IMR-90 (cell line): ENCODE results near the gene CNPY1. TPM values are rescaled to one million over a fixed set of nuclear protein-coding genes. Genes with fewer than 3 reads are reported as not detected.

Experiments used
- ATAC-seq: fragments of 200-7000 bp; cut with Tn5 transposase; 2 replicates; pipeline ENCODE4 v1.9.1; 2020; ENCODE audit warnings: low read depth, mild to moderate bottlenecking, moderate library complexity
- BruUV-seq: library from RNA; stranded (reverse); fragments of 400-500 nt; replicated peaks from 2 replicates; lab custom pipeline; 2021; lab: Mats Ljungman, UMichigan
- CTCF ChIA-PET: fragments of 300-600 bp; formaldehyde crosslinking; extraction: SDS; loops from one replicate; lab custom pipeline; 2021; ENCODE audit warnings: antibody characterized with exemption; lab: Yijun Ruan, JAX
- POLR2A ChIA-PET: fragments of 300-600 bp; sonication (Branson Sonifier 250); formaldehyde crosslinking; loops from one replicate; lab custom pipeline; 2022; ENCODE audit warnings: antibody characterized with exemption; ENCODE audit not compliant: unreplicated experiment; lab: Charles Lee
- DNase-seq: peaks from one replicate; pipeline ENCODE4 v3.0.0; 2013
- H2AFZ ChIP-seq: replicated peaks from 2 replicates; pipeline ENCODE3; 2013; ENCODE audit warnings: low read length, mild to moderate bottlenecking; ENCODE audit not compliant: poor library complexity
- H2AK5ac ChIP-seq: 2 replicates; pipeline ENCODE4 v1.6.1; 2013; ENCODE audit warnings: low read depth, low read length, inconsistent platforms
- H2AK9ac ChIP-seq: replicated peaks from 2 replicates; pipeline ENCODE3; 2013; ENCODE audit warnings: mild to moderate bottlenecking, low read depth, low read length, moderate library complexity; ENCODE audit not compliant: poor library complexity
- H2BK120ac ChIP-seq: 2 replicates; pipeline ENCODE4 v1.6.1; 2013; ENCODE audit warnings: low read depth, low read length, inconsistent platforms
- H2BK15ac ChIP-seq: 3 replicates; pipeline ENCODE4 v1.6.1; 2013; ENCODE audit warnings: low read depth, low read length, inconsistent platforms
- H2BK20ac ChIP-seq: 2 replicates; pipeline ENCODE4 v1.6.1; 2013; ENCODE audit warnings: low read depth, mild to moderate bottlenecking, inconsistent platforms, low read length, moderate library complexity
- H2BK5ac ChIP-seq: 2 replicates; pipeline ENCODE4 v1.6.1; 2013; ENCODE audit warnings: mild to moderate bottlenecking, low read depth, low read length, inconsistent platforms; ENCODE audit not compliant: poor library complexity, severe bottlenecking
- H3K14ac ChIP-seq: replicated peaks from 2 replicates; pipeline ENCODE4 v1.6.1; 2013; ENCODE audit warnings: low read depth, low read length, inconsistent platforms
- H3K18ac ChIP-seq: 2 replicates; pipeline ENCODE4 v1.6.1; 2013; ENCODE audit warnings: low read depth, low read length, control low read depth
- H3K23ac ChIP-seq: 2 replicates; pipeline ENCODE4 v1.6.1; 2013; ENCODE audit warnings: low read depth, low read length, inconsistent platforms
- H3K27ac ChIP-seq: 2 replicates; pipeline ENCODE4 v1.5.1; 2013; ENCODE audit warnings: mild to moderate bottlenecking, control low read depth, low read length; ENCODE audit not compliant: insufficient read depth
- H3K27me3 ChIP-seq: 2 replicates; pipeline ENCODE4 v1.6.1; 2013; ENCODE audit warnings: low read length; ENCODE audit not compliant: control insufficient read depth, insufficient read depth
- H3K36me3 ChIP-seq: 2 replicates; pipeline ENCODE4 v1.6.1; 2013; ENCODE audit warnings: low read length, mixed read lengths; ENCODE audit not compliant: control insufficient read depth, insufficient read depth
- H3K4ac ChIP-seq: 2 replicates; pipeline ENCODE4 v1.6.1; 2013; ENCODE audit warnings: low read depth, low read length, inconsistent platforms
- H3K4me1 ChIP-seq: 2 replicates; pipeline ENCODE4 v1.6.1; 2013; ENCODE audit warnings: low read length, mixed read lengths; ENCODE audit not compliant: control insufficient read depth, insufficient read depth
- H3K4me2 ChIP-seq: 2 replicates; pipeline ENCODE4 v1.6.1; 2013; ENCODE audit warnings: low read depth, mild to moderate bottlenecking, control low read depth, low read length, moderate library complexity
- H3K4me3 ChIP-seq: 2 replicates; pipeline ENCODE4 v1.5.1; 2013; ENCODE audit warnings: low read depth, mild to moderate bottlenecking, control low read depth, low read length, moderate library complexity; ENCODE audit not compliant: insufficient read depth
- H3K56ac ChIP-seq: 2 replicates; pipeline ENCODE4 v1.6.1; 2013; ENCODE audit warnings: low read length, inconsistent platforms; ENCODE audit not compliant: insufficient read depth; ENCODE audit errors: extremely low read depth
- H3K79me1 ChIP-seq, 2 experiments: 2 replicates each; pipeline ENCODE4 v1.6.1; 2013; ENCODE audit warnings: low read length in 2 of 2, inconsistent platforms in 1 of 2, low read depth in 1 of 2
- H3K9ac ChIP-seq: 2 replicates; pipeline ENCODE4 v1.6.1; 2013; ENCODE audit warnings: low read depth, low read length, control low read depth
- H3K9me1 ChIP-seq: 2 replicates; pipeline ENCODE4 v1.6.1; 2013; ENCODE audit warnings: low read length, inconsistent platforms; ENCODE audit not compliant: insufficient read depth
- H3K9me3 ChIP-seq: 2 replicates; pipeline ENCODE4 v1.6.1; 2013; ENCODE audit warnings: low read length; ENCODE audit not compliant: control insufficient read depth, insufficient read depth
- H4K20me1 ChIP-seq: 2 replicates; pipeline ENCODE4 v1.6.1; 2013; ENCODE audit warnings: low read length, inconsistent platforms; ENCODE audit not compliant: insufficient read depth
- H4K5ac ChIP-seq: 2 replicates; pipeline ENCODE4 v1.6.1; 2013; ENCODE audit warnings: mild to moderate bottlenecking, low read depth, low read length, control low read depth
- H4K8ac ChIP-seq, 2 experiments: 2 replicates each; pipeline ENCODE4 v1.6.1; 2013; ENCODE audit warnings: low read depth in 2 of 2, low read length in 2 of 2, control low read depth in 1 of 2, inconsistent platforms in 1 of 2
- H4K91ac ChIP-seq: 2 replicates; pipeline ENCODE4 v1.6.1; 2013; ENCODE audit warnings: low read depth, low read length, inconsistent platforms; ENCODE audit not compliant: insufficient read depth
- BHLHE40 ChIP-seq: fragments of 150-350 bp; IDR thresholded peaks from 2 replicates; pipeline ENCODE4 v1.6.1; 2016; ENCODE audit warnings: mild to moderate bottlenecking, low read depth, low read length
- CEBPB ChIP-seq: IDR thresholded peaks from 2 replicates; pipeline ENCODE4 v1.6.1; 2012; ENCODE audit warnings: low read depth, low read length, improper control_type of control experiment
- CTCF ChIP-seq: conservative IDR thresholded peaks from 2 replicates; pipeline ENCODE4 v1.5.1; 2012; ENCODE audit warnings: mild to moderate bottlenecking, low read depth, low read length, improper control_type of control experiment
- MAFK ChIP-seq: IDR thresholded peaks from 2 replicates; pipeline ENCODE4 v1.6.1; 2012; ENCODE audit warnings: low read depth, low read length, improper control_type of control experiment
- MAZ ChIP-seq: IDR thresholded peaks from 2 replicates; pipeline ENCODE4 v1.6.1; 2012; ENCODE audit warnings: low read depth, mild to moderate bottlenecking, low read length, improper control_type of control experiment, moderate library complexity, borderline replicate concordance
- POLR2A ChIP-seq: IDR thresholded peaks from 2 replicates; pipeline ENCODE4 v1.6.1; 2012; ENCODE audit warnings: mild to moderate bottlenecking, low read depth, low read length
- RAD21 ChIP-seq: IDR thresholded peaks from 2 replicates; pipeline ENCODE4 v1.6.1; 2012; ENCODE audit warnings: low read length, improper control_type of control experiment
- RFX5 ChIP-seq: IDR thresholded peaks from 2 replicates; pipeline ENCODE4 v1.8.0; 2012; ENCODE audit warnings: low read depth, mild to moderate bottlenecking, low read length, moderate library complexity
- SMC3 ChIP-seq: fragments of 150-350 bp; IDR thresholded peaks from 2 replicates; pipeline ENCODE4 v1.6.1; 2016; ENCODE audit warnings: low read depth, mild to moderate bottlenecking, antibody characterized with exemption, low read length, moderate library complexity
- WGBS, 2 experiments: methylation state at CpG; one replicate each; pipeline versions ENCODE4 v1.1.5 to v1.1.7; 2013; ENCODE audit warnings: missing lambda C conversion rate in 2 of 2; ENCODE audit not compliant: insufficient read length in 1 of 2; ENCODE audit errors: extremely low coverage in 2 of 2; 5-methylcytosine and 5-hydroxymethylcytosine counted together
- dilution Hi-C: fragments of 300-500 bp; cut with HindIII; formaldehyde crosslinking; loops from one replicate; pipeline ENCODE4 v1.14.3; 2018; ENCODE audit warnings: low sequenced_read_pairs; ENCODE audit not compliant: unreplicated experiment
- in situ Hi-C: fragments of 300-500 bp; cut with MboI; formaldehyde crosslinking; loops from 3 replicates; pipeline ENCODE4 v1.14.3; 2019; ENCODE audit warnings: low sequenced_read_pairs, inconsistent platforms, mixed read lengths
- intact Hi-C: fragments of 100-400 bp; cut with micrococcal nuclease; formaldehyde crosslinking; loops from 2 replicates; pipeline ENCODE4 v1.10.0; 2022
- polyA plus RNA-seq, 3 experiments: library from polyadenylated mRNA; depleted of rRNA; stranded (reverse); fragments of >200 nt; gene quantifications; 2 replicates each; pipeline ENCODE4 v1.2.3, GENCODE V29; 2012; ENCODE audit warnings: low replicate concordance in 1 of 3
- total RNA-seq: library from RNA; depleted of rRNA; stranded (reverse); fragments of >200 nt; gene quantifications from 2 replicates; pipeline ENCODE4 v1.2.3, GENCODE V29; 2012

Gene CNPY1
- total and polyA plus RNA-seq, 2 of the 4 experiments (the other 2 are of a cell fraction) = not detected

GRCh38 chr7:155570171-155570958 is 24.0 kb upstream of the CNPY1 start:
- Histone ChIP-seq H3K4me2 (no peak overlapping the region), H3K9me3 (no peaks in the 10 kb centered on the region), H2BK5ac (no peak overlapping the region), H3K27me3 (no peaks in the 10 kb centered on the region; the same call in 1 of the 2 replicates), H3K4me3 (no peak overlapping the region), H2BK15ac (no peak overlapping the region), H2AFZ (no peak overlapping the region), H3K4me1 (no peaks in the 10 kb centered on the region), H4K8ac (no peak overlapping the region), H4K91ac (no peak overlapping the region), H3K18ac (no peak overlapping the region), H3K9ac (no peak overlapping the region), H3K79me1 (no peaks in the 10 kb centered on the region), H3K9me1 (no peaks in the 10 kb centered on the region), H2BK120ac (no peak overlapping the region), H3K14ac (no peak overlapping the region), H3K36me3 (no peaks in the 10 kb centered on the region), H3K23ac (no peak overlapping the region), H2BK20ac (no peak overlapping the region), H2AK5ac (no peak overlapping the region), H3K4ac (no peak overlapping the region), H4K5ac (no peak overlapping the region), H3K27ac (no peak overlapping the region), H3K56ac (no peak overlapping the region), H4K20me1 (no peaks in the 10 kb centered on the region), H2AK9ac (no peak overlapping the region)
- TF ChIP-seq MAFK (no peak), MAZ (no peak), CTCF (no peak), POLR2A (no peak), RFX5 (no peak), BHLHE40 (no peak), CEBPB (no peak), RAD21 (no peak), SMC3 (no peak)
- ChIA-PET CTCF (no interaction called here), POLR2A (no interaction called here)
- BruUV-seq = no TSS peak
- intact Hi-C loops = no loop called here
- DNase-seq = no peak
- ATAC-seq = no peak
- dilution Hi-C loops = no loop called here
- WGBS, 2 experiments = 69% methylated on average over 6 of the region's 28 CpGs; no CpG with 5 or more reads in 1 of the 2 experiments
- in situ Hi-C loops = no loop called here
